ENCODE measurements around the gene HAND1.

The HAND1 gene

DNA sequence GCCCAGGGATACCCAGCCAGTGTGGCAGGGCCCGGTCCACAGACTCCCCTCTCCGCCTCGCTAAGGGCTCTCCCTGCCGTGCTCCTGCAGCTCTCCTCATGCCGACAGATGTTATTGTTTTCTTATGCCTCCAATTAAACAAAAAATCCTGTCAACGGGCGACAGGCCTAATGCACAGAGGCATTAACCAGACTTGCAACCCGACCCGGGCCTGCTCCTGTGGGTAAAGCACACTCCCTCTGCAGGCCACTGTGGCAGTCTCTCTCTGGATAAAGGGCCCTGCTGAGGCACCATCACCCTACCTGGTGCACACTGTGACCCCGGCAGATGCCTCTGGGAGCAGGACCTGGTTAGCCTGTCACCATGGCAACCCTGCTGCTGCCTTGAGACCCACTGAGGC, 27.5 kb upstream of the HAND1 start:
- DNase-seq, result no peak

DNA sequence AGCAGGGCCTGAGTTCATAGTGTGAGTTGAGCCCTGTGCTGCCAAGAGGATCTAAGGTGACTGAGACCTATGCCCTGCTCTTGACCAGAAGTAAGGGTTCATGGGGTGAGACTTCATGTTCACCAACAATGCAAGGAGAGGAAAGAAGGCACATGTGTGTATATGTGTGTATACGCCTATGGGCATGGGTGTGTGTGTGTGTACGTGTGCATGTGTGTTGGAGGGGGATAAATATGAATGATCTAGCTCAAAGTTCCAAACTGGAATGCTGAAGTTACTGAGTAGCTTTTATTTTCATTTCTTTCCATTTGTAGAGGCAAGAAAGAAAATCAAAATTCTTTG, 25.6 kb upstream of the HAND1 start:
- no peak for DNase-seq

DNA sequence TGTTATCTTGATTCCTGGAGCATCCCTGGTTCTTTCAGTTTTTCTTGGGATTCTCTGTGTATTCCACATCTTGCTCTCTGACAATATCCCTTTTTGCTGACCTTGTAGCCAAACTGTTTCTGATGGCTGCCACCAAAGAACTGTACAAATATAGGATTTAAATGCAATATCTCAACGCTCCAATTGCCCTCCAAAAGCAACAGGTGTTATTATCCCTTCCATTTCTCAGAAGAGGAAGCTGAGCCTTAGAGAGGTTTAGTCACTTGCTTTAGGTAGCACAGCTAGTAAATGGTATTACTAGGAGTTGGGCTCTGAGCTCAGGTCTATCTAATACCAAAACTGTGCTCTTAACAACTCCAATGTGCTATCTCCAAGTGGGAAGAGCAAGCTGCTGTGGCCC, 24.2 kb upstream of the HAND1 start:
- DNase-seq, result no peak

- DNase-seq, result no peak
These were observed 23.5 kb upstream of the HAND1 start for GRCh38 chr5:154501566-154501965.

DNA sequence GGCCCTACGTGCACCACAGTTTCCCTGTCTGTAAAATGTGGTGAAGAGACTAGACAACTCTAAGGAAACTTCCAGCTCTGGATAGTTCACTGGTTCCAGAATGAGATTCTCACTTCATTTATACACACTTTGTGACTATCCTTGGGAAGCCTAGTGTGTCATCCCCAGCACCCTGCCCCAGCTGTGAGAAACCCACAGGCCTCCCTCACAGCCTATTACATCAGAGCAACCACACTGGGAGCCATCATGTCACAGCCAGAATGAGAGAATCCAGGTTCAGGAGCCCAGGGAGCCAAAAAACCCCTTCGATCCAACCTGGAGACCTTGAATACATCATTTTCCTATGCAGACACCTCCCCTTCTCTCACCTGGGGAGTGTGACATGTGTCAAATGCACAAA, 21.0 kb upstream of the HAND1 start:
- no peak for DNase-seq

DNA sequence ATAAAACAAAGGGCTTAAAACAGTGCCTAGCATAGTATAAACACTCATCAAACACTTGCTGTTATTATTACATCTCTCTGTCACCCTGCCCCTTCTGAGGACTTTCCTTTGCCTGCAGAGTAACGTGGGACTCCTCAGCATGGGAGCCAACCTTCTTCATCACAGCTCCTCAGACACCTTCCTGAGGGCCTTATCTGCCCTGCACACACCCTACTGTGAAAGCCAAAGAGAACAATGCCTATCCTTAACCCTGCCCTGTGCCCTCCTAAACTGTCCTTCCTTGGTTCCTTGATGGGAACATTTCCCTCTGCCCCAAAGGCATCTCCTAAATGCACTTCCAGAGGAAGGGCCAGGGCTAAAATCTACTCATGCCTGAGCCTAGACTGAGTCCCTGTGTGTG, 20.6 kb upstream of the HAND1 start:
- no peak for DNase-seq

- DNase-seq, result no peak
These were observed 16.0 kb upstream of the HAND1 start for GRCh38 chr5:154494036-154494435.

DNA sequence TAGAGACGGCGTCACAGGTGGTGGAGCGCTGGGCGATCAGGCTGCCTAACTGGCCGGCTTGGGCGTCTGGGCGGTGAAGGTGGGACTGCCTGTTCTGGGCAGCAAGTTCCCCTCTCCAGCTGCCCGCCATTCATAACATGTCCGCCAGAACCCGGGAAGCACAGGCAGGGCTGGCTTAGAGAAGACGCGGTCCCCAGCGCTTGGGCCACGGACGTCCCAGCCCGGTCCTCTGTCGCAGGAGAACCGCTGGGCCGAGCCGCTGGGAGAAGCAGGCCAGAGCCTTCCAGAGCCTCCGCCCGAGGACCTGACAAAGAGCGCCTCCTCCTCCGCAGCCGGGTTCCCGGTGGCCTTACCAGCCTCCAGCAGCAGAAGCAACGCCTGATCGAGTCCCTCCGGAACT, 15.2 kb upstream of the HAND1 start:
- no peak for DNase-seq

DNA sequence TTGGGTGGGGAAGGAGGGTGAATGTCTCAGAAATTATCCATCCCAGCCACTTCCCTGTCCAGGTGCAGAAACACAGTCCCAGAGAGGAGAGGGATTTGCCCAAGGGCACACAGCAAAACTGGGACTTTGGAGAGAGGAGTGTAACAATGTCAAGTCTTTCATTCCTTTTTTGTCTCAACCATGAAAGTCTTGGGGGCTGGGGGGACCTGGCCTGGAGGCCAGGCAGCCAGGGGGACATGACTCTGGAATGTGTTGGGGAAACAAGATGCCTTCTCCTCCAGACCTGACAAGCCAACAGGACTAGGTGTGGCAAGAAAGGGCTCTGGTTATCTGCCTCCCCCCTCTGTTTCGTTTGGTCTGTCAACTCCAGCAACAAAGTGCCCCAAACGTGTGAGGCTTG, 13.9 kb upstream of the HAND1 start:
- no peak for DNase-seq

DNA sequence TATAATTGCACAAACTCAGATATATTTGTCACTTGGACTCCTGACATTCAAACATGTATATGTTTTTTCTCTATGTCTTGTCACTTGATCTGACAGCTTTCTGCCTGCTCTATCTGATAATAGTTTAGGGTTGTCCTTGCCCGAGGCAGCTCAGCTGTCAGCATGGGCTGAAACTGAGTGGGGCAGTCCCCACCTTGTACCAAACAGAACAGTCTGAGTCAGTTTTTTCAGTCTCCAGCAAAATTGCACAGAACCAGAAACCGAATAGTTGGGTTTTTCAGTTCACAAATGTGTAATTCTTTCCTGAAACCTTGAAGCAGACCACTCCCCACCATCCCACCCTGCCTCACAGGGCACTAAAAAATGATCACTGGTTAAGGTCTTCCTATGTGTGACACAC, 9.5 kb upstream of the HAND1 start:
- no peak for DNase-seq

DNA sequence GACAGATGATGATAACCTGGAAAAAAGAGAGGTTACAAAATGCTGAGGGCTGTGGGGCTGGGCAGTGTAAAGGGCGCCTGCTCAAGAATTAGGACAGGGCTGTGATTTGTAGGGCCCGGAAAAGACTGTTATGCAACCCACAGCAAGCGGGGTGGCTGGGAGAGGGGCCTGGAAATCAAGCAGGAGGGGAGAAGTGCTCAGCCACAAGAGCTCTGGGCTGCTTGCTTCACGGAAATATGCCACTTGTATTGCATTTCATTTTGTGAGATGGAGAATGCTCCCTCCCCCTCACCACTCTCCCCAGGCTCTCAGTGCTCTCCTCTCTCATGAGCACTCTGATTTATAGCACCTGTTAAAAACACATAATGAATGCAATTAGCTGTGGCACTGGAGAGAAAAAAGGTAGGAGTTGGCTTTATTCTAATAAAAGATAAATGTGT, 8.4 kb upstream of the HAND1 start:
- DNase-seq, result no peak

GRCh38 chr5:154485850-154486426, 7.9 kb upstream of the HAND1 start:
- no peak for DNase-seq

DNA sequence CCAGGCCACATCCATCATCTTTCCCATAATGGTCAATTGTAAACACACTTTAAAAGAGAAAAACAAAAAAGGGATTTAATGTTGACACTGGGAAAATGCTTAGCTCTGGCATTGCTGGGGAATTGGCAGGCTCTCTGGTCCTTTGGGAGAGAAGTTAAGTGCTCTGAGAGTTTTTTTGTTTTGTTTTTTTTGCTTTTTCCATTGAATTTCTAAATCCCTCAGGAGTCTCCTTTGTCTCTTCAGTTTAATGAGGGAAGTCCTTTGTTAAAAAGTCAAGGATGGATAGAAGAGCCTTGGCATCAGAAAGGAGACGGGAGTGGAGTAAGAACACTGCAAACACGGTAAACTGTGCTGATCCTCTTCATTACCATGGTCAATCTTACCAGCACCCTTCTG, 7.1 kb upstream of the HAND1 start:
- no peak for DNase-seq

DNA sequence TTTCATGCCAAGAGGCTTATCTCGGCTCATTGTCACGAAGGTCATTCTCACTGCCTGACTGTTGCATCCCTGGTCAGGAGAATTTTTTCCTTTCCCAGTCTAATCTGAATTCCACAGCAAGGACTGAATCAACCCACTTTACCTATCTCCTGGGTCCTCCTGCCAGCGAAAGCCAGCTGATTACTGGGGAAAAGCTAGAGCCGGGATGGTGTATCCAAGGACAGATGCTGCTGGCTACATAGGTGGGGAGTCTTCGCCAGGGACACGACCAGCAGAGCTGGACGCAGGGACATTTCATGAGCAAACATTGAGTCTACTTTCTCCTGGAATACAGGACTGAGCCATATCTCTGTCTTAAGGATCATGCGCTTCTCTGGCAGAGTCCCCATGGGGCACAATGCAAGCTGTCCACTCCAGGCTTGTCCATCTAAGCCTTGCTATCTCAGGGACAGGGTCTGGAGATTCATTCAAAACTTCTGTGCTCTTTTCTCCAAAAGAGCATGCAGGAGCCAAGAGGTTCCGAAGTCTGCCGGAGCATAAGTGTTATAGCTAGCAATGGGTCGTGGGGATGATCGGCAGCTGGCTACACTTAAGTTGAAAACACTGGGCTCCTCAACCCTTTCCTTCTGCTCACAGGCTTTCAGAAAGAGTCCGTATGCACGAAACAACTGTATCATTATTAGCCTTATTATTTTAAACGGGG, 6.5 kb upstream of the HAND1 start:
- DNase-seq, result no peak

- DNase-seq, result no peak
These were observed 5.8 kb upstream of the HAND1 start for GRCh38 chr5:154483654-154484392.

DNA sequence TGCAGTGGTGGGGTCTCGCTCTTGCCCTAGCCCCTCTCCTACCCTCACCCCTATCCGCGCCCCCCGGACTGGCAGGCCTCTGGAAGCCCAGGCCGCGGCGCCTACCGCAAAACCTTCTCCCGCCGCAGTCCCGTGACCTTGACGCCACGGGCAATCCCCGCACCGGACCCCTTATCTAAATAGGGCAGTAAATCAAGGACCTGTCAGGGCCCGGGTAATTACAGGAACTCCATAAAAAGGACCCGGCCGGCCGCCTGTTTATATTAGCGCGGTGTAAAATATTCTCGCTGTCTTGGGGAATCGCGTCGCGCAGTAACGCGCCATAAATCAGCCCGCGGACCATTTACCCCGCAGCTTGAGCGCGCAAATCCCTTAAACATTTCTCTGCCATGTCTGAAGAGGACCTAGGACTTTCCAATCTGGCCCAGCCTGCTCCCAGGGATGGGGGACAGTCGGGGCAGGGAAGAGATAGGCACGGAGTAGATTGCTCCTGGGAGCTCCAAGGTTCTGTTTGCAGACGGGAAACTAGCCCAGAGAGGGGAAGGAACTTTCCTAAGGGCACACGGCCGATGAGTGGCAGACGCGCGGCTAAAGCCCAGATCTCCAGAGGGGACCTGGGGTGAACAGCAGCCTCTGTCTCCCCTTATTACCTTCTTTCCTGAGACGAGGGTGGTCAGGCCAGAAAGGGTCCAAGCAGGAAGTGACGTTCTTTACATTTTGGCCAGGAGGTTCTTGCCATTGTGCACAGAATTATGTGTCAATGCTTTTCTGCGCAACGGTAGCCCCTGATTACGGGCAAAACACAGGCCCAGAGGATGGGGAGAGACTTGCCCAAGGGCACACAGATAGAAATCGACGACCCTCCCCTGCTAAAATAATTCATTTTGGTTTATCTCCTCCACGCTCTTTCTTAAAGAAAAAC, 4.8 kb upstream of the HAND1 start:
- no peak for DNase-seq

DNA sequence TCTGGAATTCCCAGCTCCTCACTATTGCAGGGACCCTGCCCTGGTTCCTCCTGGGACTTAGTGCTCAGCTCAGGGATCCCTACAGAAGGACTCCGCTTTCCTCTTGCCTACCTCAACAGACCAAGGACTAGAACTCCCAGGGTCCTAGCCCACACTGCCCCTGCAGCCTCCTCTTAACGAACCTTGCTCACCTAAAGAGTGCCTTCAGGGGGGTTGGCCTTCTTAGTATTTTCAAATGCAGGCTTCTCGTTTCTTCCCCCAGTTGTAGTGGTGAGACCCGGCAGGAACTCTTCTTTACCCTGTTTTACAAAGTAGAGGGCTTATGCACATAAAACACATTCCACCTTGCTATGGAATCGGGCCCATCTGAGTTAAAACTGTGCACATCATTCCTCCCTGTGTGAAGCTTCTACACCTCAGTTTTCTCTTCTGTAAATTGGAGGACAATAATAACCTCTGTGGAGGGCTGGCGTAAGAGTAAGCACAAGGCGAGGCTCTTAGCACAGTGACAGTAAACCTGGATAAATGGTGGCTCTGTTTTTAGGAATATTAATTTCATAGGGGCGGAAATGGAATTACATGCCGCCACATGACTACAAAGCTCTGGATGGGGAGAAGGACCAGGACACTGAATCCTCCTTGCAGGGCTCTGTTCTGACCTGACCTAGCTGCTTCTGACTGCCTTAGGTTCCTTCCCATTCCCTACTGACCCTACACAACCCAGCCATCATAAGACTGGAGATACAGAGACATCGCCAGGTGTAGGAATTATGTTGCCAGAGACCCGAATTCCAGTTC, 3.8 kb upstream of the HAND1 start:
- no peak for DNase-seq

DNA sequence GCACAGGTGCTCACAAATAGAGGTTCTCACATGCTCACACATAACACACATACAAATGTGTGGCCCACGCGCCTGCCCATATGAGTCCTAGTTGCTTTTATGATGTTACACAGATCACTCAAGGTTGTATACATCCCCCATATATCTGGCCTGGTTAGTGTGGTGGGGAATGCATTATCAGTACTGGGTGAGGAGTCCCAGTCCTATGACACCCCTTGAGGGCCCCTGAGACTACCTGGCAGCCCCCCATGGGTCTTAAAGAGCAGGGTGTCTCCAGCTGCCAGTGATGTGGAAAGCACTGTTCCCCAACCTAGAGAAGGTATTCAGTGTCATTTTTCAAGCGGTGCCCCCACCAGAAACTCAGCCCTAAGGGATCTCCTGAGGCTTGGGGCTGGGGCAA, 2.8 kb upstream of the HAND1 start:
- no peak for DNase-seq

GRCh38 chr5:154479944-154480750, 2.1 kb upstream of the HAND1 start:
- no peak for DNase-seq

GRCh38 chr5:154479160-154479943, 1.3 kb upstream of the HAND1 start:
- no peak for DNase-seq

GRCh38 chr5:154478752-154479159, 729 bp upstream of the HAND1 start:
- no peak for DNase-seq
